NCI-H460 (cell line): ENCODE data around the gene GRAPL. TPM values are rescaled to one million over a fixed set of nuclear protein-coding genes. Genes with fewer than 3 reads are reported as not detected.
"Not testable (repeated sequence)": the region's sequence is repeated elsewhere in the genome, so short reads cannot be mapped to it uniquely, and the experiment has no call there.

ENCODE experiments used
- DNase-seq: peaks from one replicate; pipeline ENCODE4 v3.0.0-alpha.2; 2016; ENCODE audit warnings: low read depth; ENCODE audit errors: extremely low read depth
- total RNA-seq: library from RNA; depleted of rRNA; stranded (reverse); fragments of >200 nt; shearing (Covaris generic); gene quantifications from 2 replicates; pipeline ENCODE4 v1.2.3, GENCODE V29; 2014

The GRAPL gene
- total RNA-seq, 1 experiment from 2014 or later = not detected

DNA sequence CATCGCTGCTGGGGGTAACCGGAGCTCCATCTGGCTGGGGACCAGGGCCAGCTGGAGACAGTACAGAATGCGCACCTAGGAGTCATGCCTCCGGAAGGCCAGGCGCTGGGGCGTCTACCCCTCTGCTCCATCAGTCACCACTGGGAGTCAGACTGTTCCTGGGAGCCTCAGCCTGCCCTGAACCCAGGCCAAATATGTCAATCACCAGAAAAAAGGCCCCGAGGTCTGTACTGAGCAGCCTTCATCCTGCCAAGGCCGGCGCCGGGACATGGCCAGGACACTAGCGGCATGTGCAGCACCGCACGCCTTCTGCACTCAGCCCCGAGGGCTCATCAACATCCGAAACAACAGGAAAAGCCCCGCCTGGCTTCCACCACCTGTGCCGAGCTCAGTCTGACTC is 8.7 kb downstream of the GRAPL start:
- not testable (repeated sequence) for DNase-seq

DNA sequence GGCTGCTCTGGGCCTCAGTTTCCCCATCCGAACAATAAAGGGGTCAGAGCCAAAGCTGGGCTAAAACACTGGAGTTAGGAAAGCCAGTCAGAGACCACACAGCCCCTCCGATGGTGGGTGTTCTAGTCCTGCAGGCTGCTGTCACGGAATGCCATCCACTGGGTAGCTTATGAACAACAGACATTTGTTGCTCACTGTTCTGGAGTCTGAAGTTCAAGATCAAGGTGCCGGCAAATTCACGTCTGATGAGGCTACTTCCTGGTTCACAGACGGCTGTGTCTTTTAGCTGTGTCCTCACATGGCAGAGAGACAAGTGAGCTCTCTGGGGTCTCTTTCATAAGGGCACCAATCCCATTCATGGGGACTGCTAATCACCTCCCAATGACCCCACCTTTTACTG is 9.2 kb downstream of the GRAPL start:
- not testable (repeated sequence) for DNase-seq

DNA sequence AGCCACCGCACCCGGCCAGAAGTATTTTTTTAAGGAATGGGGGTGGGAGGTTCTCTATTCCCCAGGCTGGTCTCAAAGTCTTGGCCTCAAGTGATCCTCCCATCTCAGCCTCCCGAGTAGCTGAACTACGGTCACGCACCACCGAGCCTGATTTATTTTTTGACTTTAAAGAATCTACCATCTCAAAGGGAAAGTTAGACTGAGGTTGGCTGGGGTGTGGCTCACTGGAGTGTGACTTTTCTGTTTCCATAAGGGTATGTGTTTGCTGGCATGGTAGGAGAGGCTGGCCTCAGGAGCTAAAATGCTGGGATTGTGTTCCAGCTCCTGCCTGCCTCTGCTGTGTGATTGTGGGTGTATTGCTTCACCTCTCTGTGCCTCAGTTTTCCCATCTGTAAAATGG is 10.6 kb downstream of the GRAPL start:
- DNase-seq = not testable (repeated sequence)

DNA sequence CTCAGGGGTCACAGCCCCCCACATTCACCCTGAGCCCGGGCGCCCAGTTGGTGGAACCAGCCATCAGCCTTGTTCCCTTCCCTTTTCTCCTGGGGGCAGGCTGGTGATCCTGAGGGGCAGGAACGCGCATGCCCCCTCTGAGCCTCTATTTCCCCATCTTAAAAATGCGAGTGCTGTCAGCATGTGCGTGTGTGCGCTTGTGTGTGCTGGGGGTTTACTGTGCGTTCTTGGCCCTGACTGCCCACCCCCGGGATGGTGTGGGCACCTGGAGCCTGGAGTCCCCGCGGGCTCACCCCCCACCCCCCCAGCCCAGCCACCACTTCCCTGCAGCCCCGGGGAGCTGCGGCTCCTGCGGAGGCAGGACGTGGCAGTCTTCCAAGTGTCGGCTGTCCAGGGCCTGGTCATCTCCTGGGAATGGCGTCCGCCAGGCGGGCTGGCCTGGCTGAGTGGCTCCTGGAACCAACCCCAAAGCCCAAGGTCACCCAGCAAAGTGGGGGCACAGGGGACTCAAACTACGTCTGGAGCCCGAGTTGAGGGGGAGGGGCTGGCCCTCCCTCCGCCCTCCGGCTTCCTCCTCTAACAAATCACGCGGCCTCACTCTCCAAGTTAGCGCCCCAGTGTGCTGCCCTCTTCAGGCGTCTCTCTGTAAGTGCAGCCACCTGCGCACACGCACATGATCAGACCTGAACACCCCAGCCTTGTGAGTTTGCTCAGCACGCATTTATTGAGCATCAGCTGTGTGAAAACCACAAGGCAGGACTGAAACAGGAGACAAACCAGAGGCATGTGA is 14.2 kb downstream of the GRAPL start:
- not testable (repeated sequence) for DNase-seq

DNA sequence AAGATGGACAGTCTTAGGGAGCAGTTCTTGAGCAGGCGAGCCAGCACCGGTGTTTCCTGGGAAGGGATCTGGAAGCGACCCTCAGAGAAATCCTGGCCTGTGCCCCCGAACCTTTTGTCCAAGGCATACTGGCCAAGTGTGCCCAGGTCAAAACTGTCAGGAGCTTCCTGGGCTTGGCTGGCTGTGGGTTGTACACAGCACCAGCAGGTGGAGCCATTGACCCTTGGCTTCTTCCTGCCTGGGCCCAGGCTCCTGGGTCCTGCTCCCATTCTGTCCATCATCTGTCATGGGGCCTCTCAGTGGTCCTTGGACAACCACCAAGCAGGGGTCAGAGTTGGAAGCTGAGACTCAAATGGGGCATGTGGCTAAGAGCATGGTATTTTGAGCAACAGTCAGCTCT is 15.0 kb downstream of the GRAPL start:
- not testable (repeated sequence) for DNase-seq

DNA sequence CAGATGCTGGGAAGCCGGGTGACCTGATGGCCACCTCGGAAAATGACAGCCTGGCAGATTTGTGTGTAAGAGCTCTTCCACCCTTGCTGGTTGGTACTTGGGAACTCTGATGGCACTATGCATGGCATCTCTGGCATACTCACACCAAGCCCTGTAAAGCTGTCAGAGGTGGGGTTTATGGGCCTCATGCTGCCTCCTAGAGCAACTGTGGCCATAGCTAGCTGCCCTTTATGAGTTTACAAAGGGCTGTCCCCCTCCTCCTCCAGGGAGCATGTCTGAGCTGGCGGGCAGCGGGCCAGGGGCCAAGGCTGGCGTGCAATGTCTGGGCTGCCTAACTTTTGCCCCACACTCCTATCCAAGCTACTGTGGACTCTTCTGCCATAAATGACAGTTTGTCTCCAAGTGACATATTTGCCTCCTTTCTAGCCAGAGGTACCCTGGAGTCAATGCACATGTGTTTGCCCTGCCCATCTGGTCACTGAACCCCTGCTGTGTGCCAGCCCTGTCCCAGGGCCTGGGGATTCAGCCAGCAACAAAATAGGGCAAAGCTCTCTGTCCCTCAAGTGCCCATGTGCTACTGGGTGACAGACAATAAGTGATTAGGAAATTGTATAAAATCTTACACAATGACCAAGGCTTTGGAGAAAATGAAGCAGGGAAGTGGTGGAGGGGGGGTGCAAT is 15.8 kb downstream of the GRAPL start:
- not testable (repeated sequence) for DNase-seq

DNA sequence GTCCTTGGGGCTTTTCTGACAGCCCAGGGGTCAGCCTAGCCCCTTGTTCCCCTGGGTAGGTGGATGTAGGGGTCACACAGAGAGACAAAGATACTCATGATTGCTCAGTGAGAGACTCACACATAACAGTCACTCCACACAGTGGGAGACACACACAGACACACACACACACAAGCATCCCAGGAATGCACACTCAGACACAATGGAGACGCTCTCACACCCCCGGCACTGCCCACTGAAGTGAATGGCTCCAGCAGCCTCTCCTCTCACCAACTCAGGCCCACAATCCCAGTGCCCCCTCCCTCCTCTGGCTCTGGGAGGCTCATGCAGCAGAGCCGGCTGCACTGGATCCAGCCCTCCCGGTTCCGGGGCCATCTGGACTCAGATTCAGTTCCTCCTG is 17.0 kb downstream of the GRAPL start:
- not testable (repeated sequence) for DNase-seq

DNA sequence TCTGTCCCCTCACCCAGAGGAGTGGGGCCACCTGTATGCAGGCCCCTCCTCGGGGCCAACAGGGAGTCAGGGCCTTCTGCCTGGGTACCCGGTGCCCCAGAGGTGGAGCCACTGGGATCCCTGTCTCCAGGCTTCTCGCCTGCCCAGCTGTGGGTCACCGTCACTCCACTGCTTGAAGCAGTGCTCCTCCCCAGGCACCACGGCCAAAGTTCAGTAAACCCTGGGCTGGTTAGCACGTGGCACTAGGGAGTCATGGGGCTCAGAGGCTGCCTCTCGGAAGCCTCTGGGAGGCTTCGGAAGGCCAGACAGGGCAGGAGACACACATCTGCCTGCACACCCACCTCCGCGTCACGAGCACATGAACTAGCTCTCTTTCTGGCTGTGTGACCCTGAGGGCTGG is 18.1 kb downstream of the GRAPL start:
- DNase-seq = not testable (repeated sequence)

DNA sequence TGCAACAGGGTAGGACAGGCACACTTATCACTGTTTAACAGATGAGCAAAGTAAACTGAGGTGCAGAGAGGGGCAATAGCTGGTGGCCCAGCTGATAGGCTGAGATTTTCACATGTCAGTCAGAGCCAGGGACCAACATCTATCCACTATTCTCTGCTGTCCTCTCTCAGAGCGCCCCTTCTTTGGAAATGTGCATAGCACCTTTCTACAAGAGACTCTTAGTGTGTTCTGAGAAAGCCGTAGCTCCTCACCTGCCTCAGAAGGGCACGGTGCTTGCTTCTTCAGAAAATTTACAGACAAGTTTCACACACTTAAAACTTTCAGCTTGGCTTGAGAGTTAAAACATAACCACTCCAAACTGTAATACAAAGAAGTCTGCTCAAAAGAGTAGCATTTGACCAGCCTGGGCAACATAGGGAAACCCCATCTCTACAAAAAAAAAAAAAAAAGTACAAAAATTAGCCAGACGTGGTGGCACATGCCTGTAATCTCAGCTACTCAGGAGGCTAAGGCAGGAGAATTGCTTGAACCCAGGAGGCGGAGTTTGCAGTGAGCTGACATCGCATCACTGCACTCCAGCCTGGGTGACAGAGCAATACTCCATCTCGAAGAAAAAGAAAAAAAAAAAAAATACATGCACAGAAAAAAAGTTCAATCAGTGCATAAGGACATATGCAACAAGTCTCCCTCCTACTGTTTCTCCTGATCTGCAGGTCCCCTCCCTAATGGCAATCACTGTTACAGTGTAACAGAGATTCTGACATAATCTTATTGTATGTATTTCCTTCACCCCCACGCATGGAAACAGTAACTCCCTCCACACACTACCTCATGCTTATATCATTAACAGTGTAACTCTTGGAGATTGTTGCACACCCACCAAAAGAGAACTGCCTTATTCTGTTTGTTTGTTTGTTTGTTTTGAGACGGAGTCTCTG is 23.6 kb downstream of the GRAPL start:
- not testable (repeated sequence) for DNase-seq

DNA sequence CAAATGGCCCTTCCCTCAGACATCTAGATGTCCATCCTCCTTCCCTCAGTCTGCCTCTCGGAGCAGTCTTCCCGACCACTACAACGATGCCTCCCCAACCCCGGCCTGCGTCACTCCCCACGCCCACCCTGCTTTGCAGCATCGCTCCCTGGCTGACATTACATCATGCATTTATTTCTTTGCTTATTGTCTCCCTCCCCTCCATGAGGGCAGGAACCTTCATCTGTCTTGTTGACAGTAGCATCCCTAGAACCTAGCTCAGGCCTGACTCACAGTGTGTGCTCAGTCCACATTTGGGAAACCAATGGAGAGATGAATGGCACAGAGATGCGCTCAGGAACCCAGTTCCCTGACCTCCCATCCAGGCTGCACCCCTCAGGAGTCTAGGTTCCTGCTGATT is 30.2 kb downstream of the GRAPL start:
- not testable (repeated sequence) for DNase-seq

DNA sequence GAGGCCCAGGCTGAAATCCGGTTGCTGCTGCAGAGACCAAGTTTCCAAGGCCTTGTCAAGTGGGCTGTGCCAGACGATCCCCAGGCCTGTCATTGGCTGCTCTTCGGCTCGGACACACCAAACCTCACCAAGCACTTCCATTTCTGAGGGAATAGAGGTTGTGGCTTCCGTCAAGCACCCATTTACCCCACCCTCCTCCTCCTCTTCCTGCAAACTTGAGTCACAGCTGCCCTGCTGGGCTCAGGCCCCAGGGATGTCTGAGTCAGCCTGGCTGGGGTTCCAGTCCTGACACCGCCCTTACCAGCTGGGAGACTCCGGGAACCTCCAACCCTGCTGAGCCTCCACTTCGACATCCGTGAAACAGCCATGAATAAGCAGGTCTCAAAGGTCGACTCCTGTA is 31.1 kb downstream of the GRAPL start:
- not testable (repeated sequence) for DNase-seq

DNA sequence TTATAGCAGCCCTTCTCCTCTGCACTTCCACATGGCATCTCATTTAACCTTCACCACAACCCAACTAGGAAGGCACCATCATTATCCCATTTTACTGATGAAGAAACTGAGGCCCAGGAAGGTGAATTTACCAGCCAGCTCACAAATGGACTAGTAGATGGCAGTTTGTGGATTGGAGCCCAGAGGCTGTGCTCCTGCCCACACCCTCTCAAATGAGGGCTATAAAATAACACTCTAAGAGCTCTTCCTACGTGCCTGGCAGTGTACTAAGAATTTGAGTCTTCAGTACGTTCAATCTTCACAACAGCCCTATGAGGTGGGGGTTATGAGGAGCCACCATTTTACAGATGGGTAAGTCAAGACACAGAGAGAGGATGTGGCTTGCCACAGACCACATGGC is 31.5 kb downstream of the GRAPL start:
- DNase-seq = not testable (repeated sequence)

DNA sequence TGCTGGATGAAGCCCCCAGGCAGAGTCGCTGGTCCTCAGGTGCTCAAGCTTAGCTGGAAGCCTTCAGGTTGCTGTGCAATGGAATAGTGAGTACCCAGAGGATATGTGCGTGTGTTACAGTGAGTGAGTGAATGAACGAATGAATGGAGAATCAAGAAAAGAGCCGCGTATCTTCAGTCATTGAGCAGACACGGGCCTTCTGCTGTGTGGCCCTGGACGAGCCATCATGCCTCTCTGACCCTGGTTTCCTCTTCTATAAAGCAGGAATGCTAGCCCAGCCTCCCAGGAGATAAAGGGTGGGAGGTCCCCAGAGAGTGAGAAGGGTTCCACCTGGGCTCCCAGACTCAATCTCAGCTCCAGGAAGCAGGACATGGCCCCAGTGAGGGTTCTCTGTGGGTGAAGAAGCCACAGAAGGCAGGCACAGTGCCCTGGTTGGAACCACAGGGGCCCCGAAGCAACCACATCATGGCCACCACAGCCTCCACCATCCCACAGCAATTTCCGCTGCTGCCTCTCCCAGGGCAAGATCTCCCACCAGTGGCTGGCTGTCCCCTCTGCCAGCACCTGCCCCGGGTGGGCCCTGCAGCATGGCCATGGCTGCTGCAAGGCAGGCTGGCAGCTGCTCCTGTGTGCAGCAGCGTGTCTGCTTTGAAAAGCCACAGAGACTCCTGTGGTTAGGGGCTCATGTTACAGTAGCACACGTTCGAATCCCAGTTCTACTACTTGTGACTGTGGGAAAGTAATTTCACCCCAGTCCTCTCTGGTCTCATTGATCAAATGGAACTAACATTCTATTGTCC is 34.1 kb downstream of the GRAPL start:
- not testable (repeated sequence) for DNase-seq

DNA sequence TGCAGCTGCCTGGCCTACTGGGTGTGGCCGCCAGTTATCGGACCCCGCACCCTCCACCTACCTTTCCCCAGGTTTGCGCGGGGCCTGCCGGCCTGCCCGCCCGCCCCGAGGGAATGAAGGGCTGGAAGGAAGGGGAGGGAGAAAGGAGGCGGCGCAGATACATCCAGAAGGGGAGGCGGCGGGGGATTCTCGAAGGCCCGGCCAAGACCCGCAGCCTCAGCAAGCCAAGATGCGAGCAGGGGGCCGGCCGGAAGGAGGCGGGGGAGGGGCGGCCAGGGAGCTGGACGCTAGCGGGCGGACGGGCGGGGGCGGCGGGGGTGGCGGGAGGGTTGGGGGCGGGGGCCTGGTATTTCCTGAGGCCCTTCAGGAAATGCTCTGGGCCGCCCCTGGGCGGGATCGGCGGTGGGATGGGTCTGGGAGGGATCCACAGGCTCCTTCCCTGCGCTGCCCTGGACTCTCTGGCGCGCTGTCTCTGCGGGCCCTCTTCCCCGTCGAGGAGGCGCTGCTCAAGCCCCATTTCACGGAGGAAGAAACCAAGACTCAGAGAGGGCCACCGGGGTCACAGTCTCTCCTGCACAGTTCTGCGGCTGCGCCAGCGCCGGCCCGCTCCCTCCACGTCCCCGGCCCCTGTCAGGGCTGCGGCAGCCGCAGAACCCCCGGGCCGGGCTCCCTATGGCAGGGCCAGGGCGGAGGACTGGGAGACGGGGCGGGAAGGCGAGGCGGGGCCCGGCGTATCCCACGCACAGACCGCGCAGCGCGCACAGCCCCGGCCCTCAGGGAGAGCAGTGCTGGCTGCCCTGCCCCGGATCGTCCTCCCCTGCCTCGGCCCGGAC is 35.2 kb downstream of the GRAPL start:
- DNase-seq = not testable (repeated sequence)

DNA sequence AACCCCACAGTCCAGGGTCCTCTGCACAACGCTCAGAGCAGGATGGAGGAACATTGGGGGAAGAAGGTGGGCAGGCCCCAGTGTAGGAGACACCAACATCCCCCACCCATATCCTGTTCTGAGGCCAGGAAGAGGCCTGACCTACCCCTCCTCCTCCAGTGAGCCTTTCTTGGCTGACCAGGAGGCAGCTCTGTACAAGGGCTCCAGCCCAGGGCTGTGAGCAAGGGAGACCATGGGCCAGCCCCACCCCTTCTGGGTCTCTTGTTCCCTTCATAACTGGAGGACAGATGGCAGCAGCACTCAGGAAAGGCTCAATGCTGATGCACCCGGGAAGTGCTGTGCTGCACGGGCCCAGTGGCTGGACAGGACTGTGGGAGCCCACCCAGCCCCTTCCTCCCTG is 47.0 kb downstream of the GRAPL start:
- DNase-seq = not testable (repeated sequence)

DNA sequence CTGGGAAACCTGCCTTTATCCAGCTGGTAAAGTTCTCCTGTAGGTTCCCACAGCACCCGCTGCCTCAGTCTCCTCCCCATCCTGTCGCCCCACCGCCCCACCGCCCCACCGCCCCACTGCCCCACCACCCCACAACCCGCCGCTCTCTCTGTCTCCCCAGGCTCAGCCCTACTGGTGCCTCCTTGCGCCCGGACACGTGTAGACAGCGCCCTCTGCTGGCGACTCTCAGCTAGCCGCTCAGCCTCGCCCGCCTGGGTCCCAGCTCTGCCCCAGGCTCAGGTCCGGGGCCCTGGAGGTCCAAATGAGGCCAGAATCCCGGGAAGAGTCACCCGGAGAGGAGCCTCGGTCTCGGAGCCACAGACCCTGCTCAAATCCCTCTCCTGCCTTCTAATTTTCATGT is 48.0 kb downstream of the GRAPL start:
- not testable (repeated sequence) for DNase-seq

DNA sequence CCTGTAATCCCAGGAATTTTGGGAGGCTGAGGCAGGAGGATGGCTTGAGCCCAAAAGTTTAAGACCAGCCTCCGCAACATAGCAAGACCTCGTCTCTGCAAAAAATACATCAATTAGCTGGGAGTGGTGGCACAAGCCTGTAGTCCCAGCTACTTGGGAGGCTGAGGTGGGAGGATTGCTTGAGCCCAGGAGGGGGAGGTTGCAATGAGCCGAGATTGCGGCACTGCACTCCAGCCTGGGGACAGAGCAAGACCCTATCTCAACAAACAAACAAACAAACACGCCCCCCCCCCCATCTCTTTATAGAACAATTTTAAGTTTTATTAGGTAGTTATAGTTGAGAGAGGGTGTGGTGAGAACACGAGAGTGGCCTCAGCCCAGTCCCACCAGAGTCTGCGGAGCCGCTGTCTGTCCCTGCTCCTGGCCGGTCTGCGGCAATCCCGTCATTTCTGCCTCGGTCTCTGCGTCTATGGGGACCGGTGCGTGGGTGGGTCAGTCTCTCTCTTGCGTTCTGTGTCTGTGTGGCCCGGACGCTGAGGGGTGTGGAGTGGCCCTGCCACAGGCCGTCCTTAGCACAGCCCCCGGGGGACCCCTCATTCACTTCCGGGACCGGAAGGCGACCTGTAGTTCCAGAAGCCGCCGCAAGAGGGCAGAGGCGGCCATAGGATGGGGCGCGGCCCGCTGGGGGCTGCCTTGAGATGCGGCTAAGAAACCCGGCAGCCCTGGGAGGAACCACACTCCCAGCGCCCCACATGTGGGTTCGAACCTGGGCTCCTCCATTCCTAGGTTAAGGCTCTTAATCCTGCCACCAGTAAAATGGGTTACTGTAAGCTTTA is 53.9 kb downstream of the GRAPL start:
- DNase-seq = not testable (repeated sequence)
